ENCODE data around the gene SYT1. TPM values are rescaled to one million over a fixed set of nuclear protein-coding genes. Genes with fewer than 3 reads are reported as not detected.

The SYT1 gene
- total and polyA plus RNA-seq, 2 of the 8 experiments (the other 6 are each of a cell fraction or from before 2014, with no cell fraction given) = 11.0 to 34.6 TPM

DNA sequence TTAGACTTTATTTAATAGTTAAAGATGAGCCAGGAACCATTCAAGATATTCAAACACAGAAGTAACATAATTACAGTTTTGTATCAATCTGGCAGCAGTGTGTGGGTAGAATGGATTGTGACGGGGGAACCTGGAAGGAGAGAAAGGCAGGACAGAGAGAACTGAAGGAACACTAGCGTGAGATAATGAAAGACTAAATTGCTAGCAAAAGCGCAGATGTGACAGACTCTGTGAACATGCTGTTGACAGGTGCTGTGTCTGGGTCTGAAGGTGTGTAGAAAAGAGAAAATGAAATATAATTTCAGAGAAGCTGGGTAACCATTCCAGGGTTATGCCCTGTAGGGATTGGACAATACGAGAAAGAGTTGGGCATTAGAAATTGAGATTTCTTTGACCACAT, 372.3 kb downstream of the SYT1 start:
- no peaks in the 10 kb centered on the region for H3K27me3 ChIP-seq (replicated peaks in 1 of 4; ENCODE audit: control insufficient read depth in 3 of 4, extremely low read depth in 1 of 4, insufficient read depth in 3 of 4, low read length in 3 of 4)
- DNase-seq (ENCODE audit: low read depth in 1 of 2, low spot score in 2 of 2) (no peak), FAIRE-seq (no peak)
- no peak for TF ChIP-seq MAFK (IDR thresholded peaks at IDR 0.05; ENCODE audit: low read depth, low read length)
- no peak for TF ChIP-seq SRF (IDR thresholded peaks at IDR 0.05; ENCODE audit: low read depth, low read length)
- TF ChIP-seq ZNF274 (IDR thresholded peaks at IDR 0.05; ENCODE audit: borderline replicate concordance, extremely low read depth, low read length) = no peak
- no peak for TF ChIP-seq SIRT6 (IDR thresholded peaks at IDR 0.05; ENCODE audit: low read length)
- no peak for TF ChIP-seq CREB1 (IDR thresholded peaks at IDR 0.05)
- no peak for TF ChIP-seq RNF2 (IDR thresholded peaks at IDR 0.05; ENCODE audit: borderline replicate concordance, low read depth, low read length, missing control alignments, poor library complexity, severe bottlenecking)
- TF ChIP-seq RAD21 (IDR thresholded peaks at IDR 0.05 in 1 of 2, conservative IDR thresholded peaks at IDR 0.05 in 1 of 2; ENCODE audit: low read depth in 2 of 2, low read length in 2 of 2) = no peak
- H3K4ac ChIP-seq (replicated peaks; ENCODE audit: insufficient read length, low read depth, low read length) = no peak overlapping the region
- CTCF ChIA-PET (ENCODE audit: partially characterized antibody) = interaction anchor here (1.1 kb wide), 1 partner anchor 8 kb away, joined by 3 read pairs; no protein-coding TSS in a partner anchor
- no peak overlapping the region for H3K4me2 ChIP-seq (ENCODE audit: insufficient read depth in 1 of 2, low read depth in 2 of 2, low read length in 2 of 2)
- no peak overlapping the region for H2AK5ac ChIP-seq (ENCODE audit: low read depth, low read length)
- no peak overlapping the region for H2AFZ ChIP-seq (ENCODE audit: low read length)
- no peaks in the 10 kb centered on the region for H3K9me3 ChIP-seq (ENCODE audit: insufficient read depth in 2 of 2, low read depth in 1 of 2, low read length in 1 of 2)
- peaks cover 0 to 9% (median 1%) of the 10 kb centered on the region in 4 experiments; a peak in 2 of 7 replicates for H3K4me1 ChIP-seq (replicated peaks in 1 of 4; ENCODE audit: control insufficient read depth in 3 of 4, insufficient read depth in 4 of 4, low read length in 3 of 4)
- H3K79me2 ChIP-seq (ENCODE audit: control insufficient read depth in 1 of 2, insufficient read depth in 2 of 2, low read length in 2 of 2) = no peaks in the 10 kb centered on the region
- no peak overlapping the region for H3K14ac ChIP-seq (ENCODE audit: insufficient read length)
- no peak overlapping the region for H3K56ac ChIP-seq (replicated peaks; ENCODE audit: insufficient read length, low read depth, low read length)
- peaks cover 0 to 2% of the 10 kb centered on the region in 2 experiments for H4K20me1 ChIP-seq (replicated peaks in 1 of 2; ENCODE audit: control insufficient read depth in 1 of 2, insufficient read depth in 2 of 2, low read length in 2 of 2)
- no peak overlapping the region for H3K23ac ChIP-seq (ENCODE audit: insufficient read length)
- no peak overlapping the region for H2BK12ac ChIP-seq (ENCODE audit: low read depth, low read length)
- no peak overlapping the region for H4K8ac ChIP-seq (ENCODE audit: extremely low read depth, insufficient read depth, low read length)
- 89% methylated on average over 4 of the region's 4 CpGs; no CpG with 5 or more reads in 1 of the 2 experiments for WGBS, 2 experiments (ENCODE audit: extremely low coverage in 1 of 2, insufficient coverage in 1 of 2, insufficient read length in 1 of 2, insufficient replicate concordance in 2 of 2, low coverage in 1 of 2, low lambda C conversion rate in 2 of 2, missing lambda C conversion rate in 1 of 2)
- H3K79me1 ChIP-seq (ENCODE audit: low read depth, low read length) = no peaks in the 10 kb centered on the region
- no peaks in the 10 kb centered on the region; a peak in 2 of 8 replicates for H3K36me3 ChIP-seq (ENCODE audit: control insufficient read depth in 2 of 4, insufficient read depth in 4 of 4, low read length in 3 of 4)
- no peak overlapping the region for H3K18ac ChIP-seq (ENCODE audit: extremely low read depth, low read length)
- H3K9ac ChIP-seq (replicated peaks in 1 of 4; ENCODE audit: extremely low read depth in 1 of 4, low read depth in 3 of 4, low read length in 3 of 4) = no peak overlapping the region
- no peak overlapping the region for H4K91ac ChIP-seq (replicated peaks; ENCODE audit: insufficient read length, low read length)
- no peak overlapping the region for H2BK20ac ChIP-seq (ENCODE audit: low read length)
- no peaks in the 10 kb centered on the region for H3K23me2 ChIP-seq (ENCODE audit: low read depth, low read length)
- no peak overlapping the region for H2BK120ac ChIP-seq (replicated peaks; ENCODE audit: low read depth, low read length)
- H4K5ac ChIP-seq (ENCODE audit: insufficient read length, low read depth, low read length) = no peak overlapping the region
- H3K27ac ChIP-seq (ENCODE audit: low read depth, low read length) = no peak overlapping the region
- H2BK5ac ChIP-seq (ENCODE audit: low read depth, low read length) = no peak overlapping the region
- H3K4me3 ChIP-seq (ENCODE audit: extremely low read depth in 1 of 4, insufficient read depth in 2 of 4, low read depth in 3 of 4, low read length in 4 of 4) = no peak overlapping the region
- POLR2A ChIA-PET (ENCODE audit: partially characterized antibody) = no interaction called here
- no peak overlapping the region for H2BK15ac ChIP-seq (ENCODE audit: low read length)

All from H1 (cell line).